ENCODE data around the gene MTMR3. TPM values are rescaled to one million over a fixed set of nuclear protein-coding genes. Genes with fewer than 3 reads are reported as not detected.
A peak's percentile ranks its signal among the peaks of the same experiment; 100 is the strongest.

The MTMR3 gene
- total and polyA plus RNA-seq, 11 donors: 9.6 to 44.8 (median 34.6) TPM

DNA sequence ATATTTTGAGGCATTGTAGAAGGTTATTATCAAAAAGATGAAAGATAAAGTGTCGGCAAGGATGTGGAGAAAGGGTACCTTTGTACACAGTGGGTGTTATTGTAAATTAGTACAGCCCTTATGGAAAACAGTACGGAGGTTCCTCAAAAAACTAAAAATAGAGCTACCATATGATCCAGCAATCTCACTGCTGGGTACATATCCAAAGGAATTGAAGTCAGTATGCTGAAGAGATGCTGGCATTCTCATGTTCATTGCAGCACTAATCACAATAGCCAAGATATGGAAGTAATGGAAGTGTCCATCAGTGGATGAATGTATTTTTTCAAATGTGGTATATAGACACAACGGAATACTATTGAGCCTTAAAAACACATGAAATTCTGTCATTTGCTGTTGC, 15.1 kb upstream of the MTMR3 start:
- TF ChIP-seq, protein P1, sequence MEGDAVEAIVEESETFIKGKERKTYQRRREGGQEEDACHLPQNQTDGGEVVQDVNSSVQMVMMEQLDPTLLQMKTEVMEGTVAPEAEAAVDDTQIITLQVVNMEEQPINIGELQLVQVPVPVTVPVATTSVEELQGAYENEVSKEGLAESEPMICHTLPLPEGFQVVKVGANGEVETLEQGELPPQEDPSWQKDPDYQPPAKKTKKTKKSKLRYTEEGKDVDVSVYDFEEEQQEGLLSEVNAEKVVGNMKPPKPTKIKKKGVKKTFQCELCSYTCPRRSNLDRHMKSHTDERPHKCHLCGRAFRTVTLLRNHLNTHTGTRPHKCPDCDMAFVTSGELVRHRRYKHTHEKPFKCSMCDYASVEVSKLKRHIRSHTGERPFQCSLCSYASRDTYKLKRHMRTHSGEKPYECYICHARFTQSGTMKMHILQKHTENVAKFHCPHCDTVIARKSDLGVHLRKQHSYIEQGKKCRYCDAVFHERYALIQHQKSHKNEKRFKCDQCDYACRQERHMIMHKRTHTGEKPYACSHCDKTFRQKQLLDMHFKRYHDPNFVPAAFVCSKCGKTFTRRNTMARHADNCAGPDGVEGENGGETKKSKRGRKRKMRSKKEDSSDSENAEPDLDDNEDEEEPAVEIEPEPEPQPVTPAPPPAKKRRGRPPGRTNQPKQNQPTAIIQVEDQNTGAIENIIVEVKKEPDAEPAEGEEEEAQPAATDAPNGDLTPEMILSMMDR (IDR thresholded peaks at IDR 0.05): no peak
- TF ChIP-seq POLR2A (IDR thresholded peaks at IDR 0.05): no peak
- H3K36me3 ChIP-seq: no peaks in the 10 kb centered on the region
- H3K9me3 ChIP-seq: no peaks in the 10 kb centered on the region
- no peak overlapping the region for H3K4me3 ChIP-seq
- H3K27me3 ChIP-seq: no peaks in the 10 kb centered on the region
- ATAC-seq: no peak
- DNase-seq: no peak
- 48 to 56% (median 55%) methylated on average over 3 of the region's 3 CpGs for WGBS, 4 donors
- intact Hi-C loops (cut with DNase I): no loop called here
- peaks cover 0 to 20% (median 5%) of the 10 kb centered on the region in 12 donors for H3K4me1 ChIP-seq
- H3K27ac ChIP-seq: peak overlapping the region in 1 of 12 donors; percentile 29

DNA sequence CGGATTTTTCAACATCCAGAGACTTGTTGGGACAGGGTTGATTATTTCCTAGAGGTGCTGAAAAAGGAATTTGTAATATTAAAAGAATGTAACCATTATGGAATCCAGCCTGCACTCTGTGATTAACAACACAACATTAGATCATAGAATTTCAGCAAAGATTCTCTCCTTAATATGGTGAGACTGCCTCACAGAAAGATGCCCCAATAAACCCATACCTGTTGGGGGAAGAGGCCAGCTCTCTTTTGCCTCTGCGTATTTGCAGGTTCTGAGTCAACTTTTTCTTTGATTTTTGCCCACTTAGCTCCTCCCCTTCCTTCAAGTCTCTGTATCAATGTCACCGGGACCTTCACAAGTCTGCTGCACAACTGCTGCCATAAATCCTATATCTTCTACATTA, 12.4 kb upstream of the MTMR3 start:
- H3K9me3 ChIP-seq: no peaks in the 10 kb centered on the region
- WGBS, 4 donors: 60 to 94% (median 79%) methylated on average over 2 to 3 of the region's 3 CpGs
- H3K4me1 ChIP-seq: peaks cover 0 to 21% (median 5%) of the 10 kb centered on the region in 12 donors
- no peak overlapping the region for H3K27ac ChIP-seq
- ATAC-seq (no peak), DNase-seq (no peak)
- no peak overlapping the region for H3K4me3 ChIP-seq
- H3K36me3 ChIP-seq: no peaks in the 10 kb centered on the region
- TF ChIP-seq, protein P1 (IDR thresholded peaks at IDR 0.05): no peak
- no peak for TF ChIP-seq POLR2A (IDR thresholded peaks at IDR 0.05)
- intact Hi-C loops (cut with DNase I): no loop called here
- H3K27me3 ChIP-seq: no peaks in the 10 kb centered on the region

DNA sequence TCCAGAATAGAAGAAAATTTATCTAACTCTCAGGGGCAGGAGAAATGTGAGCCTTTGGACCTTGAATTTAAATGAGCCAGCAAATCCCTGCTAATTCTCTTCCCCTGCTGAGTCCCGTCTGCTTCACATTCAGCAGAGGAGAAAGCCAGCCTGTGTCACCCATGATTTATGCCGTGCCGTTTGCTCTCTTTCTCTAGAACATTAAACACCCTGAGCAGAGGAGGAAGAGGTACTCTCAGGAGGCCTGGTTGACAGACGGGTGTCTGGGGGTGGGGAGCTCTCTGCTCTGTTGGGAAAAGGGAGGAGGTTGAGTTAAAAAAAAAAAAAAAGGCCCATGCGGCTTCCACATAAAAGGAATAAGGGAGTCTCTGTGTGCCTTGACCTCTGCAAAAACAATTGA, 11.3 kb upstream of the MTMR3 start:
- no peaks in the 10 kb centered on the region for H3K9me3 ChIP-seq
- no peak for DNase-seq
- peak overlapping the region in 3 of 12 donors; percentile 29 to 63 (median 38) for H3K27ac ChIP-seq
- H3K4me1 ChIP-seq: peaks cover 0 to 21% (median 5%) of the 10 kb centered on the region in 12 donors
- H3K36me3 ChIP-seq: no peaks in the 10 kb centered on the region
- intact Hi-C loops (cut with DNase I): no loop called here
- ATAC-seq: peak in 1 of 4 donors; percentile 25
- no peaks in the 10 kb centered on the region for H3K27me3 ChIP-seq
- 50 to 72% (median 61%) methylated on average over 5 of the region's 5 CpGs for WGBS, 4 donors
- no peak overlapping the region for H3K4me3 ChIP-seq
- TF ChIP-seq POLR2A (IDR thresholded peaks at IDR 0.05): no peak
- TF ChIP-seq, protein P1 (IDR thresholded peaks at IDR 0.05): no peak

DNA sequence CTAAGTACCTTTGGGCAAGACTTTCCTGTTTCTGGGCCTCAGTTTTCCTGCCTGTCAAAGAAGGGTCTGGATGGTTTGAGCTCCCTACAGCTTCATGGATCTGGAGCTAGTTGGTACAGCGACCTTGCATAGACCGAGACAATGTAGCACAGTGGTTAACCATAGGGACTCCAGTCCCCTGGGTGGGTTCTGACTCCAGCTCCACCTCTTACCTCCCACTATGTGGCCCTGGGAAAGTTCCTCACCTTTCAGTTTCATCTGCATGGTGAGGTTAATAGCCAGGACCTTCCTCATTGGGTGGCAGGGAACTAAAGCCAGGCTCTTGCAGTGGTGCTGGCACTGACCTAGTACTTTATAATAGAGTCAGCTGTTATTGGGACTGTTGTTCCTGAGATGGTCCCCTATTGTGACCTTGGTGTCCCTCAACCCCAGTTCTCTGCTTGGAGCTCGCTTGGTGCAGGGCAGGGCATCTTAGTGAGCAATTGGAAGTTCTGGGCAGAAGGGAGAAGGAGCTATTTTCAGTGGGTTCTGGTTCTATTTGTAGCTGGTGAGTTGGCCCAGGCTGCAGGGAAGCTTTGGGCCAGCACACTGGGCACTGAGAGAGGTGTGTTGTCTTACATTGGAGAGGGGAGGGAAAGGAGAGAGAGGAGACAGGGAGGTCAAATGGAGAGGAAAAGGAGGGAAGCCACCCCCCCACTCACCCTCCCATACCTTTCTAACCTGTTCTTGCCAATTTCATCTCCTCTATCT, 10.7 kb upstream of the MTMR3 start:
- ATAC-seq: peak; percentile 85 to 93 (median 88)
- Histone ChIP-seq H3K27ac (peak overlapping the region in 9 of 12 donors; percentile 29 to 66 (median 35)), H3K27me3 (no peaks in the 10 kb centered on the region), H3K9me3 (no peaks in the 10 kb centered on the region), H3K4me3 (no peak overlapping the region), H3K36me3 (no peaks in the 10 kb centered on the region), H3K4me1 (peaks cover 0 to 21% (median 5%) of the 10 kb centered on the region in 12 donors)
- 80 to 90% (median 87%) methylated on average over 3 of the region's 3 CpGs for WGBS, 4 donors
- TF ChIP-seq, protein P1 (IDR thresholded peaks at IDR 0.05): no peak
- no peak for TF ChIP-seq POLR2A (IDR thresholded peaks at IDR 0.05)
- peak in 3 of 5 donors; percentile 19 to 44 (median 40) for DNase-seq
- intact Hi-C loops (cut with DNase I): no loop called here
